ENCODE measurements around the gene BOK. TPM values are rescaled to one million over a fixed set of nuclear protein-coding genes. Genes with fewer than 3 reads are reported as not detected.
A peak's percentile ranks its signal among the peaks of the same experiment; 100 is the strongest.

Gene BOK
- total RNA-seq, 2 experiments from 2014 or later: 0.08 to 0.15 TPM

- Mint-ChIP-seq H3K27me3 (no peaks in the 10 kb centered on the region), H3K27ac (no peak overlapping the region), H3K36me3 (ENCODE audit: low read depth) (peaks cover 23% of the 10 kb centered on the region), H3K4me1 (no peaks in the 10 kb centered on the region), H3K4me3 (no peak overlapping the region), H3K9me3 (no peaks in the 10 kb centered on the region)
- ChIA-PET POLR2A (no interaction called here), CTCF (interaction anchor here (0.9 to 1.3 kb wide), 2 partner anchors 12 to 240 kb away, joined by 4 to 5 read pairs; no protein-coding TSS in a partner anchor)
- DNase-seq: no peak
Observed at GRCh38 chr2:241598061-241598460, 39.5 kb downstream of the BOK start.

- Mint-ChIP-seq H3K36me3 (ENCODE audit: low read depth) (peaks cover 25% of the 10 kb centered on the region), H3K4me1 (no peaks in the 10 kb centered on the region), H3K27ac (no peak overlapping the region), H3K4me3 (no peak overlapping the region), H3K9me3 (no peaks in the 10 kb centered on the region), H3K27me3 (no peaks in the 10 kb centered on the region)
- no peak for DNase-seq
- CTCF ChIA-PET: interaction anchor here (0.9 to 1.3 kb wide), 2 partner anchors 12 to 240 kb away, joined by 4 to 5 read pairs; no protein-coding TSS in a partner anchor
- POLR2A ChIA-PET: interaction anchor here (0.7 kb wide), 1 partner anchor 302 kb away, joined by 4 read pairs; no protein-coding TSS in a partner anchor
Observed at GRCh38 chr2:241598487-241598886, 39.9 kb downstream of the BOK start.

- H3K36me3 Mint-ChIP-seq (ENCODE audit: low read depth): peaks cover 26% of the 10 kb centered on the region
Observed at GRCh38 chr2:241599615-241600014, 41.1 kb downstream of the BOK start.

GRCh38 chr2:241601841-241602240 is 43.3 kb downstream of the BOK start:
- POLR2A ChIA-PET: no interaction called here
- no peak overlapping the region for H3K4me3 Mint-ChIP-seq

More at GRCh38 chr2:241599615-241600014, 41.1 kb downstream of the BOK start:
- Mint-ChIP-seq H3K27me3 (no peaks in the 10 kb centered on the region), H3K27ac (no peak overlapping the region), H3K4me1 (no peaks in the 10 kb centered on the region), H3K4me3 (no peak overlapping the region), H3K9me3 (no peaks in the 10 kb centered on the region)
- ChIA-PET POLR2A (interaction anchor here (1.0 kb wide), 1 partner anchor 9 kb away, joined by 3 read pairs; no protein-coding TSS in a partner anchor), CTCF (no interaction called here)
- no peak for DNase-seq

GRCh38 chr2:241602720-241603119 is 44.2 kb downstream of the BOK start:
- DNase-seq: no peak
- Mint-ChIP-seq H3K4me3 (no peak overlapping the region), H3K4me1 (no peaks in the 10 kb centered on the region), H3K27me3 (no peaks in the 10 kb centered on the region), H3K9me3 (no peaks in the 10 kb centered on the region), H3K27ac (no peak overlapping the region), H3K36me3 (ENCODE audit: low read depth) (peaks cover 30% of the 10 kb centered on the region)
- POLR2A ChIA-PET: no interaction called here
- CTCF ChIA-PET: no interaction called here

More at GRCh38 chr2:241601841-241602240, 43.3 kb downstream of the BOK start:
- Mint-ChIP-seq H3K9me3 (no peaks in the 10 kb centered on the region), H3K36me3 (ENCODE audit: low read depth) (peaks cover 30% of the 10 kb centered on the region), H3K4me1 (no peaks in the 10 kb centered on the region), H3K27ac (no peak overlapping the region), H3K27me3 (no peaks in the 10 kb centered on the region)
- CTCF ChIA-PET: no interaction called here
- DNase-seq: no peak

- no peak for DNase-seq
- Mint-ChIP-seq H3K27ac (no peak overlapping the region), H3K9me3 (no peaks in the 10 kb centered on the region), H3K36me3 (ENCODE audit: low read depth) (peaks cover 23% of the 10 kb centered on the region), H3K27me3 (no peaks in the 10 kb centered on the region), H3K4me3 (no peak overlapping the region), H3K4me1 (peaks cover 4% of the 10 kb centered on the region)
- ChIA-PET POLR2A (no interaction called here), CTCF (no interaction called here)
Observed at GRCh38 chr2:241603686-241604085, 45.1 kb downstream of the BOK start.

- ChIA-PET CTCF (no interaction called here), POLR2A (no interaction called here)
- no peak for DNase-seq
- Mint-ChIP-seq H3K4me3 (no peak overlapping the region), H3K36me3 (ENCODE audit: low read depth) (peaks cover 13% of the 10 kb centered on the region), H3K27me3 (no peaks in the 10 kb centered on the region), H3K4me1 (peaks cover 19% of the 10 kb centered on the region), H3K9me3 (no peaks in the 10 kb centered on the region), H3K27ac (no peak overlapping the region)
Observed at GRCh38 chr2:241606186-241606585, 47.6 kb downstream of the BOK start.

GRCh38 chr2:241607162-241607885 is 48.8 kb downstream of the BOK start:
- peaks cover 19% of the 10 kb centered on the region for H3K4me1 Mint-ChIP-seq
- CTCF ChIA-PET: no interaction called here
- DNase-seq: no peak
- H3K36me3 Mint-ChIP-seq (ENCODE audit: low read depth): peaks cover 16% of the 10 kb centered on the region
- H3K27me3 Mint-ChIP-seq: no peaks in the 10 kb centered on the region
- POLR2A ChIA-PET: interaction anchor here (1.5 kb wide), 1 partner anchor 8 kb away, joined by 3 read pairs; no protein-coding TSS in a partner anchor
- no peak overlapping the region for H3K27ac Mint-ChIP-seq
- H3K4me3 Mint-ChIP-seq: no peak overlapping the region
- H3K9me3 Mint-ChIP-seq: no peaks in the 10 kb centered on the region

- Mint-ChIP-seq H3K4me3 (peak overlapping the region; percentile 34), H3K4me1 (peaks cover 19% of the 10 kb centered on the region), H3K27me3 (no peaks in the 10 kb centered on the region), H3K27ac (no peak overlapping the region), H3K36me3 (ENCODE audit: low read depth) (peaks cover 12% of the 10 kb centered on the region), H3K9me3 (no peaks in the 10 kb centered on the region)
- ChIA-PET POLR2A (interaction anchor here (0.7 to 1.5 kb wide), 2 partner anchors 9 to 96 kb away, joined by 3 read pairs; no protein-coding TSS in a partner anchor), CTCF (no interaction called here)
- DNase-seq: no peak
Observed at GRCh38 chr2:241608881-241609280, 50.3 kb downstream of the BOK start.

GRCh38 chr2:241609859-241610793 is 51.6 kb downstream of the BOK start:
- peak; percentile 93 for DNase-seq
- ChIA-PET CTCF (interaction anchor here (0.6 to 1.4 kb wide), 16 partner anchors 8 to 745 kb away, joined by 3 to 7 read pairs (median 3); partner anchors contain the start of genes ATG4B, DTYMK and PASK), POLR2A (no interaction called here)
- Mint-ChIP-seq H3K36me3 (ENCODE audit: low read depth) (peaks cover 11% of the 10 kb centered on the region), H3K4me1 (peaks cover 22% of the 10 kb centered on the region), H3K27ac (no peak overlapping the region), H3K9me3 (no peaks in the 10 kb centered on the region), H3K4me3 (peak overlapping the region; percentile 49), H3K27me3 (no peaks in the 10 kb centered on the region)

- ChIA-PET CTCF (interaction anchor here (0.6 to 1.4 kb wide), 4 partner anchors 31 to 745 kb away, joined by 3 read pairs; no protein-coding TSS in a partner anchor), POLR2A (no interaction called here)
- Mint-ChIP-seq H3K27me3 (no peaks in the 10 kb centered on the region), H3K4me3 (peak overlapping the region; percentile 49), H3K9me3 (no peaks in the 10 kb centered on the region), H3K4me1 (peaks cover 30% of the 10 kb centered on the region), H3K27ac (no peak overlapping the region), H3K36me3 (ENCODE audit: low read depth) (peaks cover 7% of the 10 kb centered on the region)
- DNase-seq: no peak
Observed at GRCh38 chr2:241611062-241611461, 52.5 kb downstream of the BOK start.

GRCh38 chr2:241612156-241613016 is 53.8 kb downstream of the BOK start:
- ChIA-PET CTCF (interaction anchor here (1.2 kb wide), 1 partner anchor 25 kb away, joined by 3 read pairs; the partner anchor contains the start of gene ATG4B), POLR2A (interaction anchor here (0.9 kb wide), 1 partner anchor 25 kb away, joined by 3 read pairs; the partner anchor contains the start of genes ATG4B and THAP4)
- Mint-ChIP-seq H3K36me3 (ENCODE audit: low read depth) (peaks cover 6% of the 10 kb centered on the region), H3K9me3 (no peaks in the 10 kb centered on the region), H3K27me3 (no peaks in the 10 kb centered on the region), H3K4me3 (no peak overlapping the region), H3K4me1 (peaks cover 41% of the 10 kb centered on the region), H3K27ac (no peak overlapping the region)
- no peak for DNase-seq

All from activated CD4-positive, alpha-beta memory T cell treated with anti-CD3 and anti-CD28 coated beads, Interleukin-2, amount 10 ng/mL, durations not matched to agents 7 days and 5 days (primary cell).